ENCODE data around the gene NLRP10. TPM values are rescaled to one million over a fixed set of nuclear protein-coding genes. Genes with fewer than 3 reads are reported as not detected.

The NLRP10 gene
- total and polyA plus RNA-seq, 12 donors = not detected

DNA sequence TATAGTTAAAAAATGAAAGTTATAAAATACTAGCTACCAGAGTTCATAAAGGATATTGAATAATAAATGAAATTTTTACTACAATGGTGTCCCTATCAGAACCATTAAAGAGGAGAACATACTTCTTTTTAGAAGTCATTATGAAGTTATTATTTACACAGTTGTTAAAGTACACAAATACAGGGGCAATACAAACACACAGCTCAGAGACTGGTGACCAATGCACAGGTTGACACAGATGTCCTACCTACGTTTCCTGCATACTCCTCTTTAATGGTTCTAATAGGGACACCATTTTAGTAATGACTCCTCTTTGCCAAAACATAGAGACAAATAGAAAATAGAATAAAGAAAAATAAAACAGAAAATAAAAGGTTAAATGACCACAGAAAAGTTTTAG, 10.1 kb downstream of the NLRP10 start:
- 59 to 81% (median 66%) methylated on average over 1 of the region's 1 CpG for WGBS, 4 donors

DNA sequence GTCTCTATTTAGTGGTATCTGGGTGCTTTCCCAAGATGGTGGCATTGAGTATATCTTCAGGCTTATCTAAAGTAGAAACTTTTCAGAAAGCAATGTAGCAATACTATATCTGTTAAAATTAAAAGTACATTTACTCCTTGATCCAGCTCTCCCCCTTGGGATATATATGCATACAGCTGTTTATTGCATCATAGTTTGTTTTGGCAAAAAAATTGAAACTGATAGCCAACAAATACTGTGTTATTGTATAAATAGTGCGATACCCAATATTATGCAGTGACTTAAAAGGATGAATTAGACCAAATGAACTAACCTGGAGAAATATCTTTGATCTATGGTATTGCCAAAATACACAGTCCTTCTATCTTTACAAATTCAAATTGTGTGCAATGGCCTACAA, 15.3 kb downstream of the NLRP10 start:
- TF ChIP-seq, protein P1, sequence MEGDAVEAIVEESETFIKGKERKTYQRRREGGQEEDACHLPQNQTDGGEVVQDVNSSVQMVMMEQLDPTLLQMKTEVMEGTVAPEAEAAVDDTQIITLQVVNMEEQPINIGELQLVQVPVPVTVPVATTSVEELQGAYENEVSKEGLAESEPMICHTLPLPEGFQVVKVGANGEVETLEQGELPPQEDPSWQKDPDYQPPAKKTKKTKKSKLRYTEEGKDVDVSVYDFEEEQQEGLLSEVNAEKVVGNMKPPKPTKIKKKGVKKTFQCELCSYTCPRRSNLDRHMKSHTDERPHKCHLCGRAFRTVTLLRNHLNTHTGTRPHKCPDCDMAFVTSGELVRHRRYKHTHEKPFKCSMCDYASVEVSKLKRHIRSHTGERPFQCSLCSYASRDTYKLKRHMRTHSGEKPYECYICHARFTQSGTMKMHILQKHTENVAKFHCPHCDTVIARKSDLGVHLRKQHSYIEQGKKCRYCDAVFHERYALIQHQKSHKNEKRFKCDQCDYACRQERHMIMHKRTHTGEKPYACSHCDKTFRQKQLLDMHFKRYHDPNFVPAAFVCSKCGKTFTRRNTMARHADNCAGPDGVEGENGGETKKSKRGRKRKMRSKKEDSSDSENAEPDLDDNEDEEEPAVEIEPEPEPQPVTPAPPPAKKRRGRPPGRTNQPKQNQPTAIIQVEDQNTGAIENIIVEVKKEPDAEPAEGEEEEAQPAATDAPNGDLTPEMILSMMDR (IDR thresholded peaks at IDR 0.05) = no peak
- no peak for TF ChIP-seq POLR2A (IDR thresholded peaks at IDR 0.05)
- Histone ChIP-seq H3K27ac (no peak overlapping the region), H3K27me3 (no peaks in the 10 kb centered on the region), H3K4me1 (replicated peaks in 1 of 2) (no peaks in the 10 kb centered on the region), H3K4me3 (no peak overlapping the region), H3K36me3 (replicated peaks in 1 of 2) (no peaks in the 10 kb centered on the region), H3K9me3 (replicated peaks in 1 of 3) (no peaks in the 10 kb centered on the region)
- 76 to 93% (median 86%) methylated on average over 1 of the region's 1 CpG for WGBS, 4 donors
- no peak for DNase-seq
- intact Hi-C loops (cut with DNase I) = no loop called here

More for the DNA sequence above, 10.1 kb downstream of the NLRP10 start:
- no peaks in the 10 kb centered on the region for H3K27me3 ChIP-seq
- no peak overlapping the region for H3K27ac ChIP-seq
- DNase-seq = no peak
- H3K4me1 ChIP-seq (replicated peaks in 1 of 2) = no peaks in the 10 kb centered on the region
- H3K4me3 ChIP-seq = no peak overlapping the region
- no peaks in the 10 kb centered on the region for H3K36me3 ChIP-seq (replicated peaks in 1 of 2)
- TF ChIP-seq POLR2A (IDR thresholded peaks at IDR 0.05) = no peak
- TF ChIP-seq, protein P1 (IDR thresholded peaks at IDR 0.05) = no peak
- H3K9me3 ChIP-seq (replicated peaks in 1 of 3) = no peaks in the 10 kb centered on the region
- intact Hi-C loops (cut with DNase I) = no loop called here

DNA sequence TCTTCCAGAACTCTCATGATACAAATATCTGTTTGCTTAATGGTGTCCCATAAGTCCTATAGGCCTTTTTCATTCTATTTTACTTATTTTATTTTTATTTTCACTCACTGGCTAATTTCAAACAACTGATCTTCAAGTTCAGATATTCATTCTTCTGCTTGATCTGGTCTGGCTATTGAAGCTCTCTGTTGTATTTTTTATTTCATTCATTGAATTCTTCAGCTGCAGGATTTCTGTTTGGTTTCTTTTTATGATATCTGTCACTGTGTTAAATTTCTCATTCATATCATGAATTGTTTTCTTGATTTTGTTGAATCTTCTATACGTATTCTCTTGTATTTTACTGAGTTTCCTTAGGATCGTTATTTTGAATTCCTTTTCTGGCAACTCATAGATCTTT, 21.1 kb downstream of the NLRP10 start:
- H3K4me3 ChIP-seq = no peak overlapping the region
- no peak for DNase-seq
- H3K36me3 ChIP-seq (replicated peaks in 1 of 2) = no peaks in the 10 kb centered on the region
- peaks cover 0 to 9% (median 0%) of the 10 kb centered on the region in 3 donors for H3K9me3 ChIP-seq (replicated peaks in 1 of 3)
- no peaks in the 10 kb centered on the region for H3K4me1 ChIP-seq (replicated peaks in 1 of 2)
- TF ChIP-seq, protein P1 (IDR thresholded peaks at IDR 0.05) = no peak
- no peak for TF ChIP-seq POLR2A (IDR thresholded peaks at IDR 0.05)
- WGBS, 4 donors = 73 to 97% (median 87%) methylated on average over 2 of the region's 2 CpGs
- H3K27me3 ChIP-seq = no peaks in the 10 kb centered on the region
- no peak overlapping the region for H3K27ac ChIP-seq
- intact Hi-C loops (cut with DNase I) = no loop called here

DNA sequence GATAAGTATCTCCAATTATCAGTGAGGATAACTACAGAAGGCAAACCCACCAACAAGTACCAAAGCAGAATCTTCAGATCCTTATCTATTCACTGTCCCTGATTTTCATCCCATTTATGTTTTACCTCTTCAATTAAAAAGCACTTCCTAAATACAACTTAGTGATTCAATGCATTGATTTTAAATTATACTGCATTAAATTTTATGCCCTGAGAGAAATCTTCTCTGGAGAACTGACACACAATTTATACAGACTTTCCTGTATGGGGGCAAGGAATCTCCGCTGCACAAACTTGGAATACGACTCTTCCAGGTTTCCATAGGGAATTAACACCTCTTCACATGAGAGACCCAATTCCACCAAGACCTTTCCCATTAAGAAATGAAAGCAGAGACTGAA, 23.6 kb downstream of the NLRP10 start, which contains the start of gene OR10A3:
OR10A3 (minus strand) TSS at position 101 of the 400 bp plus-strand sequence. CDS start 2,188 bp downstream, outside the sequence.
- Histone ChIP-seq H3K27ac (no peak within 1 kb of the TSS), H3K27me3 (no peaks in the 10 kb centered on the region), H3K4me1 (replicated peaks in 1 of 2) (no peaks in the 10 kb centered on the region), H3K4me3 (no peak within 1 kb of the TSS), H3K36me3 (replicated peaks in 1 of 2) (no peaks in the 10 kb centered on the region), H3K9me3 (replicated peaks in 1 of 3) (peaks cover 0 to 9% (median 0%) of the 10 kb centered on the region in 3 donors)
- no peak for DNase-seq
- TF ChIP-seq, protein P1 (IDR thresholded peaks at IDR 0.05) = no peak
- TF ChIP-seq POLR2A (IDR thresholded peaks at IDR 0.05) = no peak
- intact Hi-C loops (cut with DNase I) = no loop called here
- WGBS, 4 donors = 75 to 86% (median 78%) methylated on average over 2 of the region's 2 CpGs
